ENCODE results near the gene SYPL1.
A peak's percentile ranks its signal among the peaks of the same experiment; 100 is the strongest.

Gene SYPL1

GRCh38 chr7:106112972-106113421 is 885 bp upstream of the SYPL1 start:
- TF ChIP-seq SPI1 (IDR thresholded peaks at IDR 0.05; ENCODE audit: borderline replicate concordance, low read depth) (no peak), REST (IDR thresholded peaks at IDR 0.05; ENCODE audit: insufficient replicate concordance, low read depth) (no peak), POLR2AphosphoS5 (IDR thresholded peaks at IDR 0.05; ENCODE audit: low read depth) (no peak), GABPA (IDR thresholded peaks at IDR 0.05; ENCODE audit: low read depth) (no peak)
- TF ChIP-seq, protein P1, sequence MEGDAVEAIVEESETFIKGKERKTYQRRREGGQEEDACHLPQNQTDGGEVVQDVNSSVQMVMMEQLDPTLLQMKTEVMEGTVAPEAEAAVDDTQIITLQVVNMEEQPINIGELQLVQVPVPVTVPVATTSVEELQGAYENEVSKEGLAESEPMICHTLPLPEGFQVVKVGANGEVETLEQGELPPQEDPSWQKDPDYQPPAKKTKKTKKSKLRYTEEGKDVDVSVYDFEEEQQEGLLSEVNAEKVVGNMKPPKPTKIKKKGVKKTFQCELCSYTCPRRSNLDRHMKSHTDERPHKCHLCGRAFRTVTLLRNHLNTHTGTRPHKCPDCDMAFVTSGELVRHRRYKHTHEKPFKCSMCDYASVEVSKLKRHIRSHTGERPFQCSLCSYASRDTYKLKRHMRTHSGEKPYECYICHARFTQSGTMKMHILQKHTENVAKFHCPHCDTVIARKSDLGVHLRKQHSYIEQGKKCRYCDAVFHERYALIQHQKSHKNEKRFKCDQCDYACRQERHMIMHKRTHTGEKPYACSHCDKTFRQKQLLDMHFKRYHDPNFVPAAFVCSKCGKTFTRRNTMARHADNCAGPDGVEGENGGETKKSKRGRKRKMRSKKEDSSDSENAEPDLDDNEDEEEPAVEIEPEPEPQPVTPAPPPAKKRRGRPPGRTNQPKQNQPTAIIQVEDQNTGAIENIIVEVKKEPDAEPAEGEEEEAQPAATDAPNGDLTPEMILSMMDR (IDR thresholded peaks at IDR 0.05; ENCODE audit: insufficient read depth, low read length), result no peak
- peak overlapping the region; percentile 80 for H3K27ac ChIP-seq (replicated peaks)
- H3K4me3 ChIP-seq (replicated peaks; ENCODE audit: insufficient read depth, low read length), result peak overlapping the region; percentile 64; the same call in 1 of the 2 replicates
- no peak for DNase-seq (ENCODE audit: low read depth in 1 of 2, low spot score in 1 of 2)
- H3K27me3 ChIP-seq (ENCODE audit: insufficient read depth, poor library complexity, severe bottlenecking), result no peaks in the 10 kb centered on the region

DNA sequence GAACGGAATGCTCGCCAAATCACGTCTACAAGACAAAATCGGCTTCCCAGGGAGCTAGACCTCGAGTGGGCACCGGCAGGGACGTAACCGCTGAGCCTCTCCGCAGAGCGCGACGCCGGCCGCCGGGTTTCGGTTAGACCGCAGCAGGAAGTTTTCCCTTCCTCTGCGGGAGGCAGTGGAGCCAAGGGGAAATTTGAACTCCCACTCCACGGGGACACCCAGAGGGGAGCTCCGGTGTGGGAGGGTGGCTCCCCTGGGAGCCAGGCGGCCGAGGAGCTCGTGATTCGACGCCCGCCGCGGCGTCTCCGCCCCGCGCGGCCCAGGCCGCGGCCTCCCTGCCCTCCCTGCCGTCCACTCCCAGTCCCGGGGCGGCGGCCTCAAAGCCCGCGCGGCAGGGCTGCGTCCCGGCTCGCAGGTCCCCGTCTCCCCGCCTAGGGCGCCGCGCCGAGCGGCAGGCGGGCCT is 426 bp downstream of the SYPL1 start:
- Histone ChIP-seq H3K4me3 (replicated peaks; ENCODE audit: insufficient read depth, low read length) (peak overlapping the region; percentile 64), H3K27me3 (ENCODE audit: insufficient read depth, poor library complexity, severe bottlenecking) (no peaks in the 10 kb centered on the region), H3K27ac (replicated peaks) (peak overlapping the region; percentile 80)
- TF ChIP-seq, protein P1 (IDR thresholded peaks at IDR 0.05; ENCODE audit: insufficient read depth, low read length), result no peak
- TF ChIP-seq SPI1 (IDR thresholded peaks at IDR 0.05; ENCODE audit: borderline replicate concordance, low read depth), result no peak
- no peak for TF ChIP-seq GABPA (IDR thresholded peaks at IDR 0.05; ENCODE audit: low read depth)
- peak; percentile 40; the same call in 1 of the 2 replicates for TF ChIP-seq POLR2AphosphoS5 (IDR thresholded peaks at IDR 0.05; ENCODE audit: low read depth)
- no peak for TF ChIP-seq REST (IDR thresholded peaks at IDR 0.05; ENCODE audit: insufficient replicate concordance, low read depth)
- DNase-seq (ENCODE audit: low read depth in 1 of 2, low spot score in 1 of 2), result peak in 1 of 2 experiments; percentile 73

GRCh38 chr7:106110885-106111654 is 1.0 kb downstream of the SYPL1 start:
- DNase-seq (ENCODE audit: low read depth in 1 of 2, low spot score in 1 of 2), result peak in 1 of 2 experiments; percentile 23
- no peak for TF ChIP-seq GABPA (IDR thresholded peaks at IDR 0.05; ENCODE audit: low read depth)
- TF ChIP-seq REST (IDR thresholded peaks at IDR 0.05; ENCODE audit: insufficient replicate concordance, low read depth), result no peak
- TF ChIP-seq SPI1 (IDR thresholded peaks at IDR 0.05; ENCODE audit: borderline replicate concordance, low read depth), result no peak
- no peak for TF ChIP-seq POLR2AphosphoS5 (IDR thresholded peaks at IDR 0.05; ENCODE audit: low read depth)
- TF ChIP-seq, protein P1 (IDR thresholded peaks at IDR 0.05; ENCODE audit: insufficient read depth, low read length), result no peak
- peak overlapping the region; percentile 64 for H3K4me3 ChIP-seq (replicated peaks; ENCODE audit: insufficient read depth, low read length)
- peak overlapping the region; percentile 80 for H3K27ac ChIP-seq (replicated peaks)
- no peaks in the 10 kb centered on the region for H3K27me3 ChIP-seq (ENCODE audit: insufficient read depth, poor library complexity, severe bottlenecking)

Data from HL-60 (cell line).